Esophagus (tissue), 2 donors: Measurements from ENCODE around the gene POLD4. TPM values are rescaled to one million over a fixed set of nuclear protein-coding genes. Genes with fewer than 3 reads are reported as not detected.

Experiments
- H3K27ac ChIP-seq, 2 donors: one replicate each; pipeline ENCODE4 v1.5.1; 2013; ENCODE audit warnings: low read depth in 2 of 2, mild to moderate bottlenecking in 2 of 2, inconsistent platforms in 1 of 2, low read length in 1 of 2, moderate library complexity in 1 of 2
- H3K27me3 ChIP-seq, 2 donors: one replicate each; pipeline ENCODE4 v1.6.1; 2013; ENCODE audit warnings: low read length in 2 of 2, control low read depth in 1 of 2, mild to moderate bottlenecking in 1 of 2; ENCODE audit not compliant: insufficient read depth in 2 of 2, control insufficient read depth in 1 of 2
- H3K36me3 ChIP-seq, 2 donors: one replicate each; pipeline ENCODE4 v1.6.1; 2013; ENCODE audit warnings: low read length in 1 of 2; ENCODE audit not compliant: control insufficient read depth in 2 of 2, insufficient read depth in 2 of 2
- H3K4me1 ChIP-seq, 2 donors: one replicate each; pipeline ENCODE4 v1.6.1; 2013; ENCODE audit warnings: low read length in 1 of 2; ENCODE audit not compliant: control insufficient read depth in 2 of 2, insufficient read depth in 2 of 2
- H3K4me3 ChIP-seq, 2 donors: one replicate each; pipeline ENCODE4 v1.5.1; 2013; ENCODE audit warnings: low read length in 2 of 2, mild to moderate bottlenecking in 2 of 2, low read depth in 1 of 2, moderate library complexity in 1 of 2
- H3K9me3 ChIP-seq, 2 donors: one replicate each; pipeline ENCODE4 v1.6.1; 2013; ENCODE audit warnings: mild to moderate bottlenecking in 2 of 2, low read depth in 1 of 2, low read length in 1 of 2, moderate library complexity in 1 of 2; ENCODE audit not compliant: control insufficient read depth in 2 of 2, insufficient read depth in 1 of 2
- WGBS, 2 donors: extraction: QIAGEN DNeasy Blood & Tissue Kit; methylation state at CpG; one replicate each; pipeline ENCODE4 v1.1.7; 2013; 5-methylcytosine and 5-hydroxymethylcytosine counted together
- polyA plus RNA-seq, 2 donors: library from polyadenylated mRNA; stranded (reverse); fragments of 200-250 nt; gene quantifications; one replicate each; pipeline ENCODE4 v1.2.3, GENCODE V29; 2013
- donor health status: healthy with polysubstance abuse.
- donor health status: Bipolar disorder and iron deficiency.

POLD4 gene
- polyA plus RNA-seq, 2 donors = 112 to 114 TPM

- Histone ChIP-seq H3K36me3 (peaks cover 20 to 49% of the 10 kb centered on the region in 2 donors), H3K27ac (peak overlapping the region; percentile 81 to 89), H3K4me3 (peak overlapping the region; percentile 67 to 97), H3K4me1 (peaks cover 9 to 26% of the 10 kb centered on the region in 2 donors), H3K9me3 (no peaks in the 10 kb centered on the region), H3K27me3 (no peaks in the 10 kb centered on the region)
- 5 to 8% methylated on average over 31 to 43 of the region's 43 CpGs for WGBS, 2 donors
These were observed 49.4 kb downstream of the POLD4 start for GRCh38 chr11:67303835-67304411.

- Histone ChIP-seq H3K36me3 (peaks cover 21 to 48% of the 10 kb centered on the region in 2 donors), H3K9me3 (no peaks in the 10 kb centered on the region), H3K4me1 (peaks cover 9 to 26% of the 10 kb centered on the region in 2 donors), H3K27me3 (no peaks in the 10 kb centered on the region), H3K27ac (peak within 1 kb of the TSS; percentile 81 to 89), H3K4me3 (peak within 1 kb of the TSS; percentile 67 to 97)
- WGBS, 2 donors = 1% methylated on average over 58 to 65 of the region's 65 CpGs
These were observed 50.1 kb downstream of the POLD4 start, which contains the start of gene SSH3 for GRCh38 chr11:67303132-67303834. TSS of gene SSH3 (plus strand) at chr11:67303530. CDS start at chr11:67303626, 96 bp downstream.

- WGBS, 2 donors = 14 to 18% methylated on average over 23 of the region's 23 CpGs
- peaks cover 9 to 26% of the 10 kb centered on the region in 2 donors for H3K4me1 ChIP-seq
- H3K9me3 ChIP-seq = no peaks in the 10 kb centered on the region
- H3K36me3 ChIP-seq = peaks cover 18 to 41% of the 10 kb centered on the region in 2 donors
- peak overlapping the region; percentile 81 to 89 for H3K27ac ChIP-seq
- H3K4me3 ChIP-seq = peak overlapping the region; percentile 67 to 97
- no peaks in the 10 kb centered on the region for H3K27me3 ChIP-seq
These were observed 50.7 kb downstream of the POLD4 start for GRCh38 chr11:67302571-67303131.

- no peak overlapping the region for H3K4me3 ChIP-seq
- H3K9me3 ChIP-seq = no peaks in the 10 kb centered on the region
- peaks cover 15 to 37% of the 10 kb centered on the region in 2 donors for H3K36me3 ChIP-seq
- peaks cover 9 to 26% of the 10 kb centered on the region in 2 donors for H3K4me1 ChIP-seq
- no peaks in the 10 kb centered on the region for H3K27me3 ChIP-seq
- WGBS, 2 donors = 39 to 45% methylated on average over 15 of the region's 15 CpGs
- H3K27ac ChIP-seq = peak overlapping the region; percentile 81 to 89
These were observed 51.3 kb downstream of the POLD4 start for GRCh38 chr11:67301951-67302516.

- H3K27me3 ChIP-seq = no peaks in the 10 kb centered on the region
- WGBS, 2 donors = 91 to 92% methylated on average over 28 of the region's 28 CpGs
- peak overlapping the region in 1 of 2 donors; percentile 89 for H3K27ac ChIP-seq
- H3K36me3 ChIP-seq = peaks cover 15 to 33% of the 10 kb centered on the region in 2 donors
- no peak overlapping the region for H3K4me3 ChIP-seq
- H3K9me3 ChIP-seq = no peaks in the 10 kb centered on the region
- peaks cover 9 to 26% of the 10 kb centered on the region in 2 donors for H3K4me1 ChIP-seq
These were observed 51.9 kb downstream of the POLD4 start for GRCh38 chr11:67301313-67301921.

Other genes with a start within 250 kb of the POLD4 start
- 10 to 100 TPM; 36.8 to 54.9 TPM for gene KDM2A, start 234.3 kb downstream of the POLD4 start, polyA plus RNA-seq
- 10 to 100 TPM; 62.4 to 74.2 TPM for gene GRK2, start 87.1 kb downstream of the POLD4 start, polyA plus RNA-seq
- 10 to 100 TPM; 36.8 to 87.3 TPM for gene ANKRD13D, start 64.2 kb downstream of the POLD4 start, polyA plus RNA-seq
- 10 to 100 TPM; 38.6 to 55.6 TPM for gene SSH3, start 50.0 kb downstream of the POLD4 start, polyA plus RNA-seq
- gene CLCF1, start 20.1 kb upstream of the POLD4 start, polyA plus RNA-seq = 1 to 10 TPM; 1.4 to 2.2 TPM
- gene RAD9A, start 38.4 kb upstream of the POLD4 start, polyA plus RNA-seq = 10 to 100 TPM; 17.5 to 26.2 TPM
- gene PPP1CA, start 48.3 kb upstream of the POLD4 start, polyA plus RNA-seq = 100 to 1,000 TPM; 105 to 149 TPM
- 1 to 10 TPM; 3.9 to 6.2 TPM for gene TBC1D10C, start 50.5 kb upstream of the POLD4 start, polyA plus RNA-seq
- gene CARNS1, start 62.1 kb upstream of the POLD4 start, polyA plus RNA-seq = under 1 TPM; 0.21 to 0.29 TPM
- gene RPS6KB2, start 74.9 kb upstream of the POLD4 start, polyA plus RNA-seq = 10 to 100 TPM; 79.6 to 85.9 TPM
- 1 to 10 TPM; 6.2 to 6.5 TPM for gene PTPRCAP, start 84.1 kb upstream of the POLD4 start, polyA plus RNA-seq
- 100 to 1,000 TPM in 1 of 2 donors, 10 to 100 TPM in 1; 70.7 to 114 TPM for gene CORO1B, start 89.9 kb upstream of the POLD4 start, polyA plus RNA-seq
- not detected for gene GPR152, start 99.2 kb upstream of the POLD4 start, polyA plus RNA-seq
- under 1 TPM; 0.14 to 0.39 TPM for gene CABP4, start 101.8 kb upstream of the POLD4 start, polyA plus RNA-seq
- 100 to 1,000 TPM; 154 to 160 TPM for gene TMEM134, start 115.7 kb upstream of the POLD4 start, polyA plus RNA-seq
- 10 to 100 TPM; 34.1 to 41.5 TPM for gene AIP, start 129.5 kb upstream of the POLD4 start, polyA plus RNA-seq
- 10 to 100 TPM; 18.2 to 29.3 TPM for gene PITPNM1, start 151.8 kb upstream of the POLD4 start, polyA plus RNA-seq
- gene CDK2AP2, start 154.6 kb upstream of the POLD4 start, polyA plus RNA-seq = 10 to 100 TPM; 49.4 to 52.2 TPM
- not detected for gene CABP2, start 169.9 kb upstream of the POLD4 start, polyA plus RNA-seq
- gene GSTP1, start 230.3 kb upstream of the POLD4 start, polyA plus RNA-seq = 1,000 to 10,000 TPM; 3,504 to 3,523 TPM